HEK293 (cell line): ENCODE results near the gene SLC48A1.

Experiments used
- CTCF ChIP-seq: fragments of 450-650 bp; formaldehyde crosslinking; IDR thresholded peaks from 2 replicates; pipeline ENCODE4 v1.5.1; 2016; ENCODE audit warnings: missing biosample characterization, missing genetic modification characterization
- ELK4 ChIP-seq: IDR thresholded peaks from 2 replicates; pipeline ENCODE4 v1.6.1; 2011; ENCODE audit warnings: mild to moderate bottlenecking, low read depth, low read length, borderline replicate concordance
- GLIS1 ChIP-seq: fragments of 450-650 bp; formaldehyde crosslinking; IDR thresholded peaks from 2 replicates; pipeline ENCODE4 v1.5.1; 2016; ENCODE audit warnings: missing biosample characterization, missing genetic modification characterization
- HOXD13 ChIP-seq: sonication (generic); formaldehyde crosslinking; IDR thresholded peaks from 2 replicates; pipeline ENCODE4 v1.8.0; 2022; ENCODE audit warnings: missing genetic modification reagents, borderline replicate concordance
- INSM2 ChIP-seq: fragments of 450-650 bp; formaldehyde crosslinking; IDR thresholded peaks from 2 replicates; pipeline ENCODE4 v1.5.1; 2016; ENCODE audit warnings: missing biosample characterization, missing genetic modification characterization
- PRDM10 ChIP-seq: fragments of 450-650 bp; formaldehyde crosslinking; IDR thresholded peaks from 2 replicates; pipeline ENCODE4 v1.5.1; 2016; ENCODE audit warnings: missing biosample characterization, missing genetic modification characterization
- RBAK ChIP-seq: fragments of 450-650 bp; formaldehyde crosslinking; IDR thresholded peaks from 2 replicates; pipeline ENCODE4 v1.5.1; 2016; ENCODE audit warnings: missing biosample characterization, missing genetic modification characterization
- ZNF157 ChIP-seq: fragments of 450-650 bp; formaldehyde crosslinking; IDR thresholded peaks from 2 replicates; pipeline ENCODE4 v1.5.1; 2016; ENCODE audit warnings: missing biosample characterization, missing genetic modification characterization
- ZNF214 ChIP-seq: fragments of 450-650 bp; formaldehyde crosslinking; IDR thresholded peaks from 2 replicates; pipeline ENCODE4 v1.5.1; 2017; ENCODE audit warnings: missing biosample characterization, mild to moderate bottlenecking, missing genetic modification characterization, borderline replicate concordance
- ZNF670 ChIP-seq: fragments of 450-650 bp; formaldehyde crosslinking; IDR thresholded peaks from 2 replicates; pipeline ENCODE4 v1.5.1; 2016; ENCODE audit warnings: missing biosample characterization, missing genetic modification characterization, low read depth
- ZNF704 ChIP-seq: fragments of 450-650 bp; formaldehyde crosslinking; IDR thresholded peaks from 2 replicates; pipeline ENCODE4 v1.5.1; 2016; ENCODE audit warnings: missing biosample characterization, missing genetic modification characterization

GRCh38 chr12:47736216-47736615 is 36.8 kb upstream of the SLC48A1 start:
- no peak for TF ChIP-seq ZNF670
- no peak for TF ChIP-seq HOXD13 (CRISPR knock-in tag)
- TF ChIP-seq ZNF214: no peak
- TF ChIP-seq RBAK (tag by site-specific recombination): no peak
- TF ChIP-seq CTCF (tag by site-specific recombination): no peak
- TF ChIP-seq ZNF157 (tag by site-specific recombination): no peak
- TF ChIP-seq ZNF704 (tag by site-specific recombination): no peak
- no peak for TF ChIP-seq INSM2 (tag by site-specific recombination)
- TF ChIP-seq PRDM10 (tag by site-specific recombination): no peak
- TF ChIP-seq ELK4: no peak
- TF ChIP-seq GLIS1 (tag by site-specific recombination): no peak
